ENCODE measurements around the gene TLE5. TPM values are rescaled to one million over a fixed set of nuclear protein-coding genes. Genes with fewer than 3 reads are reported as not detected.
A peak's percentile ranks its signal among the peaks of the same experiment; 100 is the strongest.

The TLE5 gene
- total and polyA plus RNA-seq, 10 of the 15 experiments (the other 5 are each of a cell fraction or from before 2014, with no cell fraction given), result 2.5 to 373 (median 154) TPM

DNA sequence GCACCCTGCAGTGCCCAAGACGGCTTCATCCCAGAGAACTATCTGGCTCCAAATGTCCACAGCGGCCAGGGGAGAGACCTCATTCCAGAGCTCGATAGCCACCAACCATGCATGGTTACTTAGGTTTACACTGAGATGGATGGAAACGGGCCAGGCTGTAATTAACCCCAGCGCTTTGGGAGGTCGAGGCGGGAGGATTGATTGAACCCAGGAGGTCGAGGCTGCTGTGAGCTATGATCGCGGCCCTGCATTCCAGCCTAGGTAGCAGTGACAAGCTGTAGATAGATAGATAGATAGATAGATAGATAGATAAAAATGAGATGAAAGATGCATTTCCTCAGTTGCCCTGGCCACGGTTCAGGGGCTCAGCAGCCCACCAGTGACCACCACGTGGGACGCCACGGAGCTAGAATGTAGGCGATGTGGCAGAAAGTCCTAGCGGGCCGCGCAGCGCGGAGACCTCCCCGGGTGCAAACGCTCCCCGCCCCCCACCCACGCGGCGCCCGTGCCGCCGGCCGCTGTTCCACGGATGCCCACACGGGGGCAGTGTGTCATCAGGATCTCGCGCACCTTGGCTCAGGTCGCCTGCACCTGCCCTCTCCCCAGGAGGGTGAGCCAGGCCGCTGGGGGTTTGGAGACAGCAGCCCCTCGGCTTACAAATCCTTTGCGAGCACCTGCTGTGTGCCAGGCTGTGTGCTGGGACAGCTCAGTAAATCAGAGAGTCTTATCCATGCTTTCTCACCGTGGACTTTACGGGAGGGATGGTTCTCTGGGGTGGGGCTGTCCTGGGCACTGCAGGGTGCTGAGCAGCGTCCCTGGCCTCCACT, 13.5 kb upstream of the TLE5 start:
- no peak overlapping the region for H3K27ac ChIP-seq (ENCODE audit: control insufficient read depth, insufficient read depth)
- H2AFZ ChIP-seq (ENCODE audit: control insufficient read depth, low read depth, low read length), result no peak overlapping the region
- BruUV-seq (replicated peaks), result no TSS peak
- ATAC-seq, result peak; percentile 93
- H3K27me3 ChIP-seq (replicated peaks in 1 of 2; ENCODE audit: control insufficient read depth in 2 of 2, insufficient read depth in 2 of 2, low read length in 1 of 2), result no peaks in the 10 kb centered on the region
- no peaks in the 10 kb centered on the region for H3K9me3 ChIP-seq (replicated peaks; ENCODE audit: control insufficient read depth, insufficient read depth, low read length)
- no peak overlapping the region for H3K9ac ChIP-seq (ENCODE audit: control insufficient read depth, insufficient read depth, low read length)
- ChIA-PET CTCF (interaction anchor here (0.6 to 6.5 kb wide), 27 partner anchors 8 to 376 kb away, joined by 3 to 73 read pairs (median 4); no protein-coding TSS in a partner anchor), RAD21 (ENCODE audit: unreplicated experiment) (interaction anchor here (0.6 to 1.5 kb wide), 6 partner anchors 13 to 211 kb away, joined by 3 to 7 read pairs (median 3); no protein-coding TSS in a partner anchor), SMC1A (ENCODE audit: uncharacterized antibody, unreplicated experiment) (interaction anchor here (0.7 to 2.0 kb wide), 13 partner anchors 11 to 428 kb away, joined by 3 to 10 read pairs (median 3); no protein-coding TSS in a partner anchor), POLR2A (interaction anchor here (1.5 kb wide), 1 partner anchor 90 kb away, joined by 3 read pairs; no protein-coding TSS in a partner anchor)
- FAIRE-seq, result no peak
- WGBS (ENCODE audit: insufficient coverage, insufficient replicate concordance, low lambda C conversion rate, missing lambda C conversion rate), result 13% methylated on average over 41 of the region's 41 CpGs
- DNase-seq (ENCODE audit: low read depth, low spot score), result no peak
- H3K4me1 ChIP-seq (ENCODE audit: control insufficient read depth, insufficient read depth, low read length), result no peaks in the 10 kb centered on the region
- no peaks in the 10 kb centered on the region for H3K79me2 ChIP-seq (ENCODE audit: control insufficient read depth, insufficient read depth, low read length)
- in situ Hi-C loops (cut with MboI) (loop anchor here (5.0 kb wide), 1 partner anchor 86 kb away; no protein-coding TSS in a partner anchor), intact Hi-C loops (cut with micrococcal nuclease; ENCODE audit: unreplicated experiment) (loop anchor here (1.0 to 10.0 kb wide), 2 partner anchors 49 to 87 kb away; no protein-coding TSS in a partner anchor)
- H3K36me3 ChIP-seq (ENCODE audit: control insufficient read depth in 2 of 2, insufficient read depth in 2 of 2, low read length in 1 of 2), result no peaks in the 10 kb centered on the region
- no peak overlapping the region for H3K4me3 ChIP-seq
- no peaks in the 10 kb centered on the region for H4K20me1 ChIP-seq (ENCODE audit: control insufficient read depth, insufficient read depth)
- H3K4me2 ChIP-seq (ENCODE audit: control insufficient read depth, insufficient read depth), result peak overlapping the region; percentile 15; the same call in 1 of the 2 replicates
- TF ChIP-seq FOXM1 (IDR thresholded peaks at IDR 0.05; ENCODE audit: low read depth, low read length) (no peak), TBL1XR1 (IDR thresholded peaks at IDR 0.05; ENCODE audit: low read depth, low read length) (no peak), NFIC (IDR thresholded peaks at IDR 0.05; ENCODE audit: low read depth, low read length) (no peak), PML (IDR thresholded peaks at IDR 0.05; ENCODE audit: low read length) (no peak), CHD1 (IDR thresholded peaks at IDR 0.05; ENCODE audit: low read depth, low read length) (no peak), POU2F2 (IDR thresholded peaks at IDR 0.05; ENCODE audit: borderline replicate concordance, low read depth, low read length) (peak; percentile 43; the same call in 1 of the 3 replicates), ZNF207 (IDR thresholded peaks at IDR 0.05; ENCODE audit: borderline replicate concordance) (no peak), BHLHE40 (IDR thresholded peaks at IDR 0.05; ENCODE audit: borderline replicate concordance in 1 of 2, low read depth in 2 of 2, low read length in 1 of 2) (peak in 1 of 2 experiments; percentile 67; a peak in 2 of 4 replicates), HDAC6 (IDR thresholded peaks at IDR 0.05; ENCODE audit: unreplicated experiment) (no peak), IKZF2 (IDR thresholded peaks at IDR 0.05) (no peak), YY1 (IDR thresholded peaks at IDR 0.05; ENCODE audit: low read depth, low read length) (peak; percentile 58; the same call in 1 of the 2 replicates)
- TF ChIP-seq, protein P1, sequence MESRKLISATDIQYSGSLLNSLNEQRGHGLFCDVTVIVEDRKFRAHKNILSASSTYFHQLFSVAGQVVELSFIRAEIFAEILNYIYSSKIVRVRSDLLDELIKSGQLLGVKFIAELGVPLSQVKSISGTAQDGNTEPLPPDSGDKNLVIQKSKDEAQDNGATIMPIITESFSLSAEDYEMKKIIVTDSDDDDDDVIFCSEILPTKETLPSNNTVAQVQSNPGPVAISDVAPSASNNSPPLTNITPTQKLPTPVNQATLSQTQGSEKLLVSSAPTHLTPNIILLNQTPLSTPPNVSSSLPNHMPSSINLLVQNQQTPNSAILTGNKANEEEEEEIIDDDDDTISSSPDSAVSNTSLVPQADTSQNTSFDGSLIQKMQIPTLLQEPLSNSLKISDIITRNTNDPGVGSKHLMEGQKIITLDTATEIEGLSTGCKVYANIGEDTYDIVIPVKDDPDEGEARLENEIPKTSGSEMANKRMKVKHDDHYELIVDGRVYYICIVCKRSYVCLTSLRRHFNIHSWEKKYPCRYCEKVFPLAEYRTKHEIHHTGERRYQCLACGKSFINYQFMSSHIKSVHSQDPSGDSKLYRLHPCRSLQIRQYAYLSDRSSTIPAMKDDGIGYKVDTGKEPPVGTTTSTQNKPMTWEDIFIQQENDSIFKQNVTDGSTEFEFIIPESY (IDR thresholded peaks at IDR 0.05), result no peak
- TF ChIP-seq, protein P2, sequence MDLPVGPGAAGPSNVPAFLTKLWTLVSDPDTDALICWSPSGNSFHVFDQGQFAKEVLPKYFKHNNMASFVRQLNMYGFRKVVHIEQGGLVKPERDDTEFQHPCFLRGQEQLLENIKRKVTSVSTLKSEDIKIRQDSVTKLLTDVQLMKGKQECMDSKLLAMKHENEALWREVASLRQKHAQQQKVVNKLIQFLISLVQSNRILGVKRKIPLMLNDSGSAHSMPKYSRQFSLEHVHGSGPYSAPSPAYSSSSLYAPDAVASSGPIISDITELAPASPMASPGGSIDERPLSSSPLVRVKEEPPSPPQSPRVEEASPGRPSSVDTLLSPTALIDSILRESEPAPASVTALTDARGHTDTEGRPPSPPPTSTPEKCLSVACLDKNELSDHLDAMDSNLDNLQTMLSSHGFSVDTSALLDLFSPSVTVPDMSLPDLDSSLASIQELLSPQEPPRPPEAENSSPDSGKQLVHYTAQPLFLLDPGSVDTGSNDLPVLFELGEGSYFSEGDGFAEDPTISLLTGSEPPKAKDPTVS (IDR thresholded peaks at IDR 0.05; ENCODE audit: low read depth, low read length), result no peak
- TF ChIP-seq, protein P3, sequence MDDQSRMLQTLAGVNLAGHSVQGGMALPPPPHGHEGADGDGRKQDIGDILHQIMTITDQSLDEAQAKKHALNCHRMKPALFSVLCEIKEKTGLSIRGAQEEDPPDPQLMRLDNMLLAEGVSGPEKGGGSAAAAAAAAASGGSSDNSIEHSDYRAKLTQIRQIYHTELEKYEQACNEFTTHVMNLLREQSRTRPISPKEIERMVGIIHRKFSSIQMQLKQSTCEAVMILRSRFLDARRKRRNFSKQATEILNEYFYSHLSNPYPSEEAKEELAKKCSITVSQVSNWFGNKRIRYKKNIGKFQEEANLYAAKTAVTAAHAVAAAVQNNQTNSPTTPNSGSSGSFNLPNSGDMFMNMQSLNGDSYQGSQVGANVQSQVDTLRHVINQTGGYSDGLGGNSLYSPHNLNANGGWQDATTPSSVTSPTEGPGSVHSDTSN (IDR thresholded peaks at IDR 0.05; ENCODE audit: insufficient replicate concordance, low read depth, low read length), result no peak
- TF ChIP-seq, protein P4, sequence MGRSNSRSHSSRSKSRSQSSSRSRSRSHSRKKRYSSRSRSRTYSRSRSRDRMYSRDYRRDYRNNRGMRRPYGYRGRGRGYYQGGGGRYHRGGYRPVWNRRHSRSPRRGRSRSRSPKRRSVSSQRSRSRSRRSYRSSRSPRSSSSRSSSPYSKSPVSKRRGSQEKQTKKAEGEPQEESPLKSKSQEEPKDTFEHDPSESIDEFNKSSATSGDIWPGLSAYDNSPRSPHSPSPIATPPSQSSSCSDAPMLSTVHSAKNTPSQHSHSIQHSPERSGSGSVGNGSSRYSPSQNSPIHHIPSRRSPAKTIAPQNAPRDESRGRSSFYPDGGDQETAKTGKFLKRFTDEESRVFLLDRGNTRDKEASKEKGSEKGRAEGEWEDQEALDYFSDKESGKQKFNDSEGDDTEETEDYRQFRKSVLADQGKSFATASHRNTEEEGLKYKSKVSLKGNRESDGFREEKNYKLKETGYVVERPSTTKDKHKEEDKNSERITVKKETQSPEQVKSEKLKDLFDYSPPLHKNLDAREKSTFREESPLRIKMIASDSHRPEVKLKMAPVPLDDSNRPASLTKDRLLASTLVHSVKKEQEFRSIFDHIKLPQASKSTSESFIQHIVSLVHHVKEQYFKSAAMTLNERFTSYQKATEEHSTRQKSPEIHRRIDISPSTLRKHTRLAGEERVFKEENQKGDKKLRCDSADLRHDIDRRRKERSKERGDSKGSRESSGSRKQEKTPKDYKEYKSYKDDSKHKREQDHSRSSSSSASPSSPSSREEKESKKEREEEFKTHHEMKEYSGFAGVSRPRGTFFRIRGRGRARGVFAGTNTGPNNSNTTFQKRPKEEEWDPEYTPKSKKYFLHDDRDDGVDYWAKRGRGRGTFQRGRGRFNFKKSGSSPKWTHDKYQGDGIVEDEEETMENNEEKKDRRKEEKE (IDR thresholded peaks at IDR 0.05), result no peak

All from GM12878 (cell line).